CD4-positive, alpha-beta T cell treated with Interleukin-4 for 1 hour (primary cell): Measurements from ENCODE around the gene MYO19.
"Not testable (repeated sequence)": the region's sequence is repeated elsewhere in the genome, so short reads cannot be mapped to it uniquely, and the experiment has no call there.

ENCODE experiments used
- DNase-seq, 2 donors: peaks; one replicate each; pipeline ENCODE4 v3.0.0-alpha.2; 2020 to 2022

MYO19 gene

GRCh38 chr17:36527621-36528250 lies 6.9 kb downstream of the MYO19 start:
- no peak for DNase-seq

GRCh38 chr17:36525888-36526287 lies 8.8 kb downstream of the MYO19 start:
- no peak for DNase-seq

DNA sequence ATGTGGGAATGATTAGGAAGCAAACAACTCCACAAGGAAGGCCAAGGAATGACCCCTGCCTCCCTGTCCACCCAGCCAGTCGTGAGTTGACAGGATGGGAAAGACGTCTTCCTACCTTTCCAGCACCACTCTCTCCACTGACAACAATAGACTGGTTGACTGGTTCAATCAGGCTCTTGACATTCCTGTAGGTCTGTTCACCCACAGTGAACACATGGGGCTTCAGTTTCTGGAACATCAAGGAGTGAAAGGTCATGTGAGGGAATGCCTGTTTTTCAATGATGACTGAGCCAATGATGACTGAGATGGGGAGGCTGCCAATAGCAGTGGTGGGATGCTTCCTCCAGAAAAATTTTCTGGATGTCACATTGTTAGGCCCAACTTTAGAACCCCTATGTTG lies 9.6 kb downstream of the MYO19 start:
- DNase-seq, result no peak

GRCh38 chr17:36524428-36524876 lies 10.2 kb downstream of the MYO19 start:
- DNase-seq, result no peak

- no peak for DNase-seq
Measured at GRCh38 chr17:36523113-36523512, 11.6 kb downstream of the MYO19 start.

- DNase-seq, result no peak
Measured at GRCh38 chr17:36515837-36516236, 18.8 kb downstream of the MYO19 start.

DNA sequence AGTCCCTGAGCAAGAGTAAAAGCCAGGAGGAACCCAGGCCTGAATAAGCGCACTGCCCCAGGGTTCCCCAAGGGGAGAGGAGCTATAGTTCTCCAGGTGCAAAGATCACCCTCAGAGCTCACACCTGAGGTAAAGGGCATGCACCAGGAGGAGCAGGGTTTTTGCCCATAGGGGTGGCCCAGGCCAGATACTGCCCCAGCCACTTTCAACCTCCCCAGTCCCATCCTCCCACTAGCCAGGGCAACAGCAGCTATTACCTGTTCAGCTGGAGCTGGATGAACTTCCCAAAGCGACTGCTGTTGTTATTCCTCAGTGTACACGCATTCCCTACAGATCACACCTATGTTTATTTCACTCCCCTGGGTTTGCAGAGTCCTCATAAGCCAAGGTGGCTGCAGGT lies 19.8 kb downstream of the MYO19 start:
- DNase-seq, result no peak

DNA sequence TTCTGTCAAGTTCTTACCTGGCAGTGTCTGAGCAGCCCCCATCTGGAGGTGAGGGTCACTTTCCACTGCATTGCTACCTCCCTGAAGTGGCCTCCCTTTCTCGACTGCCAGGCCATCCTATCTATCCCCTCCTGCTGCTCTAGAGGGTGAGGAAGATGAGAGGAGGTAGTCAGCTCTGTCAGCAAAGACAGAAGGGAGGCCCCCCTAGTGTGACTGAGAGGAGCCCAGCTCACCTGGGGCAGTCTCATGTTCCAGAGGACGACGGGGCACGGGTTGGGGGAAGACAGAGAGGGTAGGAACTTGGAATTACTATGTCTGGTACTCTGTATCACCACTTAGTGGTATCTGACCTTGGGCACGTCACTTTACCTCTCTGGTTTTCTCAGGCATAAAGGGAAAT lies 22.0 kb downstream of the MYO19 start:
- DNase-seq, result no peak

DNA sequence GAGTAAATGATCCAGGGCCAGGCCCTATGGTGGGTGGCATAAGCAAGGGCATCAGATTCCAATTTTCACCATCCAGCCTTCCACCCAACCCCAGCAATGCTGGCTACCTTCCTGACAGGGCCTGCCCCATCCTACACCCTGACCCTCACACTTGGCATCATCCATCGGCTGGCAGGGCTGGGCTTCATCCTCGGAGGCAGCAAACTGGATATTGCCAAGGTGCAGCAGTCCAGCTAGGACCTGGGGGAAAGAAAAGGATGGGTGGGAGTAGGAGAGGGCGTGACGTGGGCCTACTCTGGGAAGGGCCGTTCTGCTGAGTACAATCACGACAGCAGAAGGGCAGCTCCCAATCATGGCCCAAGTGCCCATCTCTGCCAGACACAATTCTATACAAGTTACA lies 23.5 kb downstream of the MYO19 start:
- DNase-seq, result no peak

- DNase-seq, result no peak
Measured at GRCh38 chr17:36510636-36511035, 24.0 kb downstream of the MYO19 start.

GRCh38 chr17:36509272-36509985 lies 25.2 kb downstream of the MYO19 start:
- no peak for DNase-seq

- not testable (repeated sequence) for DNase-seq
Measured at GRCh38 chr17:36508439-36508838, 26.2 kb downstream of the MYO19 start.

DNA sequence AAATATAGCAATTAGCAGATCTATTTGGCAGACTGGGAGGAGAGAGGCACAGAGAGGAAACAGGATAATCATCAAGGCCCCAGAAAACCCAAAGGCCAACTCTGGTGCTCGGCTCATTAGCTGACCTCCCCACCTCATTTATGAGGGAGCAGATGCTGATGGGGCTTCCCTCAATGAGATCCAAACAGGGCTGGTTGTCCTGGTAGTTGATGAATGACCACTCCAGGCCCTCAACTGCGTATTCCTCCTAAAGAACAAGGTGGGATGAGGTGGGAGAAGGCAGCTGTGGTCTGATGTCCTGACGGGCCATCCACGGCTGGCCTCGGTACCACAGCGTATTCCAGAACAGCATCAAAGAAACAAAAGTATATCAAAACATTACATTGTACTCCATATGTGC lies 27.4 kb downstream of the MYO19 start:
- no peak for DNase-seq

DNA sequence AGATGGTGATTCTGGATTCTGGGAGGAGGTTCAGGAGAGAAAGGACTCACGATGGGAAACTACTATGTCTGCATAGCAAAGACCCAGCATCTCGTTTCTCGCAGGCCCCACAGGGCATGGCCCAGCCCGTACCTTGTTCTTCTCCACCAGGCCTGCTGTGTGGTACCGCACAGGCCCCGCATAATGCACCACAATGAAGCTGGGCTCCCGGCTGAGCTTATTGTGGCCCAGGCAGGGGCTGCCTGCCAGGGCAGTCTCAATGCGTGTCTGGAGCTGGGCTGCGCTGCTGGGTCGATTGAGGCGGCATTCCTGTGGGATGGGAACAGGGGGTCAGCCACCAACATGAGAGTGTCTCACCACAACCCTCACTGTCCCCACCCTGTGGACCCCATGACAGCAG lies 27.8 kb downstream of the MYO19 start:
- DNase-seq, result no peak

DNA sequence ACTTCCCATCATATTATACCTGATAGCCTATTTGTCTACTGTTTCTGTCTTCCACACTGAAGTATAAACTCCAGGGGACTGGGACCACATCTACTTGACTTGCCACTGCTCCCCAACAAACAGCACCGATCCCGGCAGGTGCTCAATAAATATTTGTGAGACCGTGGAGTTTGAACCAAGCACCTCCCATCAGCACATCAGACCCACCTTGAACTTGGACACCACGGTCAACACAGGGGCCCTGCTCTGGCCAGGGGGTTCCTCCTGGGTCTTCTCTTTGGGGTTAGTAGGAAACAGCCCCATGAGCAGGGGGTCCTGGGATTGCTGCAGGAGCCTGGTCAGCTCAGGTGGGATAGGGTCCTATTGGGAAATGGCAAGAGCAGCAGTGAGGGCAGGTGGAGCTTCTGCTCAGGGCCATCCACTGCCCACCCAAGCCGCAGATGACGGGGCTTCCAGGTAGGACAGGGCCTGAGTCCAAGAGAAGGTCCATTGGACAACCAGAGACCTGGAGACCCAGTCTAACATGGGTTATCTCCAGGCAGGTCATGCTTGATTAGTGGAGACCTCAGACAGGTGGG lies 28.3 kb downstream of the MYO19 start:
- DNase-seq, result no peak

DNA sequence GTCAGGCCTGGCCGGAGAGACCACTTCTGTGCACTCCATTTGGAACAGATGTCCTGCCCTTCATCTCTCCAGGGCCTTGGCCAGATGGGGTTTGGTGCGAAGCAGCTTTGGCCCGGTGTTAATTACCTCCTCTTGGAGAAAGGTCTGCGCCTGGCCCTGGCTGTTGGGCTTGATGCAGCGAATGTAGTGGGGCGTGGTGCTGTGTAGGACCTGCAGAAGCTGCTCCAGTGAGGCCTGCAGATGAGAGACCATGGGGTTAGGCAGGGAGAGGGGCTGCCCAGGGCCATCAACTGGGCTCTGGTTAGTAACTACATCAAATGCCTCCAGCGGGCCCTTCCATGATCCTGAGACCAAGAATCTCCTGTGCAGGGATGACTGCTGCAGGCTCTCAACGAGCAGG lies 29.5 kb downstream of the MYO19 start:
- no peak for DNase-seq

GRCh38 chr17:36504156-36504545 lies 30.5 kb downstream of the MYO19 start:
- no peak for DNase-seq

GRCh38 chr17:36503456-36504155 lies 31.1 kb downstream of the MYO19 start:
- no peak for DNase-seq

DNA sequence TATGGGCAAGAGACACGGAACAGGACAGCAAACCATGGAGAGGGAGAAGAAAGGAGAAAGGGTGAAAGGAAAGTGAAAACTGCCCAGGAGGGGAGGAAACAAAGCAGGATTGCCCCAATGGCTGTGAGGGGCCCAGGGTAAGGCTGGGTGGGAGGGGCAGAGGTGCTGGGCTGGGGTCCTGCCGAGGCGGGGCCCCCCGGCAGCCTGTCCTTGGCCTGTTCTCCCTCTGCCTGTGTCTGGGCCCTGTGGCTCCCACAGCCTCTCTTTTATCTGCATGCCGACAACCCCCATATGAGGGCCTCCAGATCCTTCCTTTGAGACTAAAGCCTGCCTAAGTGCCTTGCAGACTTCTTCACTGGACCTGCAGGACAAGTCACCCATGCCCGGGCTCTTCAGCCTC lies 32.7 kb downstream of the MYO19 start:
- DNase-seq, result no peak

DNA sequence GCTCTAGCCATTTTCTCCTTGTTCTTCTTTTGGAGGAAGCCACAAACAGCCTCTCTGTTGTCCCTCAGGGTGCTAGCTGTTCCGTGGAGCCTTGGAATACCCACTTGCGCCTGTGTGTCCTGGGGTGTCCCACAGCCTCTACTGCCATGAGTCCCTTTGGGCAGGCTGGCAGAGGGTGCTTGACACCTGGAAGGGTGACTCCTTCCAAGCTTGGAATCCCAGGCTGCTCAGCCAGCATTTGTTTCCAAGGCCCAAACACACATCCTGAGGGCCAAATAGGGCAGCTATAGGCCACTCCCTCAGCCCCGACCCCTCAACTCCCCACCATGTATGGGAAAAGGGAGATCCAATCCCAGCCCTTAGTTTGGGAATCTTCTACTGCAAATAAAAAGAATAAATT lies 33.3 kb downstream of the MYO19 start:
- DNase-seq, result no peak

DNA sequence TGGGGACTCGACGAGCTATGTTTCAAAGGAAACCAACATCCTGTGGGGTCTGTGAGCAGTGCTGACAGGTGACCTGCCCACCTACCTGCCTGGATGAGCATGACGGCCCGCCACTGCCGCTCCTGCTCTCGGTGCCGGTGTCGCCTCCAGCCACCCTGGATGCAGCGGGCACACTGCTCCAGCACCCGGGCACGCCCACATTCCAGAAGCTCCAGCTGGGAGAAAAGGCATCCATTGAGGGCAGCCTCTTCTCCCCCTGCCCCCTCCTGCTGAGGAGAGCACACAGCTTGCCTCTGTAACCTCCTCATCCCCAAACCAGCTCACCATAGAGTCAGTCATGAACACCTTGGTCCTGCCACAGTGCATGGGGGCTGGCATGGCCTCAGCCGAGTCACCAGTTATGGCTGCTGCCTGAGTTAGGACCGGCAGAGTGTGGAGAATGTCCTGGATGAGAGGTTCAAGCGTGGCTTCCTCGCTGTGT lies 33.9 kb downstream of the MYO19 start:
- DNase-seq, result no peak

GRCh38 chr17:36498560-36499300 lies 35.9 kb downstream of the MYO19 start:
- no peak for DNase-seq

DNA sequence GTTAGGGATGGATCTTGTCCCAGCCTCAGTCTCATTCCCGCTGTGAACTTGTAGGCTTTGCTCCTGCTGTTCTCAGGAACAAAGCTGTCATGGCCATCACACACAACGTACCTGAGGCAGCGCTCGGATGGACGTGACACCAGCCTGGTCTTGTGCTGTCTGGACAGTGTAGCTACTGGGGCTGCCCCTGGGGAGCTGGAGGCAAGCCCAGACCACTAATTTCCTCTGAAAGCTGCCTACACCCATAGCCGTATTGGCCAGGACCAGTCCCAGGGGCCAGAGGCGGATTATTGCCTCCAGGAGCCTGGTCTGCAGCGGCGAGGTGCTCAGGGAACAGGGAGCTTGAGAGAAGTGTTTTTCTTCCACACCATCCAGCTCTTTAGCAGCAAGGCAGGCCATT lies 36.5 kb downstream of the MYO19 start:
- DNase-seq, result no peak
